IMR-90 (cell line): ENCODE results near the gene CARS2. TPM values are rescaled to one million over a fixed set of nuclear protein-coding genes. Genes with fewer than 3 reads are reported as not detected.

Experiments
- ATAC-seq: fragments of 200-7000 bp; cut with Tn5 transposase; 2 replicates; pipeline ENCODE4 v1.9.1; 2020; ENCODE audit warnings: low read depth, mild to moderate bottlenecking, moderate library complexity
- BruUV-seq: library from RNA; stranded (reverse); fragments of 400-500 nt; replicated peaks from 2 replicates; lab custom pipeline; 2021; lab: Mats Ljungman, UMichigan
- CTCF ChIA-PET: fragments of 300-600 bp; formaldehyde crosslinking; extraction: SDS; loops from one replicate; lab custom pipeline; 2021; ENCODE audit warnings: antibody characterized with exemption; lab: Yijun Ruan, JAX
- POLR2A ChIA-PET: fragments of 300-600 bp; sonication (Branson Sonifier 250); formaldehyde crosslinking; loops from one replicate; lab custom pipeline; 2022; ENCODE audit warnings: antibody characterized with exemption; ENCODE audit not compliant: unreplicated experiment; lab: Charles Lee
- DNase-seq: peaks from one replicate; pipeline ENCODE4 v3.0.0; 2013
- H2AFZ ChIP-seq: replicated peaks from 2 replicates; pipeline ENCODE3; 2013; ENCODE audit warnings: low read length, mild to moderate bottlenecking; ENCODE audit not compliant: poor library complexity
- H2AK5ac ChIP-seq: 2 replicates; pipeline ENCODE4 v1.6.1; 2013; ENCODE audit warnings: low read depth, low read length, inconsistent platforms
- H2AK9ac ChIP-seq: replicated peaks from 2 replicates; pipeline ENCODE3; 2013; ENCODE audit warnings: mild to moderate bottlenecking, low read depth, low read length, moderate library complexity; ENCODE audit not compliant: poor library complexity
- H2BK120ac ChIP-seq: 2 replicates; pipeline ENCODE4 v1.6.1; 2013; ENCODE audit warnings: low read depth, low read length, inconsistent platforms
- H2BK15ac ChIP-seq: 3 replicates; pipeline ENCODE4 v1.6.1; 2013; ENCODE audit warnings: low read depth, low read length, inconsistent platforms
- H2BK20ac ChIP-seq: 2 replicates; pipeline ENCODE4 v1.6.1; 2013; ENCODE audit warnings: low read depth, mild to moderate bottlenecking, inconsistent platforms, low read length, moderate library complexity
- H2BK5ac ChIP-seq: 2 replicates; pipeline ENCODE4 v1.6.1; 2013; ENCODE audit warnings: mild to moderate bottlenecking, low read depth, low read length, inconsistent platforms; ENCODE audit not compliant: poor library complexity, severe bottlenecking
- H3K14ac ChIP-seq: replicated peaks from 2 replicates; pipeline ENCODE4 v1.6.1; 2013; ENCODE audit warnings: low read depth, low read length, inconsistent platforms
- H3K18ac ChIP-seq: 2 replicates; pipeline ENCODE4 v1.6.1; 2013; ENCODE audit warnings: low read depth, low read length, control low read depth
- H3K23ac ChIP-seq: 2 replicates; pipeline ENCODE4 v1.6.1; 2013; ENCODE audit warnings: low read depth, low read length, inconsistent platforms
- H3K27ac ChIP-seq: 2 replicates; pipeline ENCODE4 v1.5.1; 2013; ENCODE audit warnings: mild to moderate bottlenecking, control low read depth, low read length; ENCODE audit not compliant: insufficient read depth
- H3K27me3 ChIP-seq: 2 replicates; pipeline ENCODE4 v1.6.1; 2013; ENCODE audit warnings: low read length; ENCODE audit not compliant: control insufficient read depth, insufficient read depth
- H3K36me3 ChIP-seq: 2 replicates; pipeline ENCODE4 v1.6.1; 2013; ENCODE audit warnings: low read length, mixed read lengths; ENCODE audit not compliant: control insufficient read depth, insufficient read depth
- H3K4ac ChIP-seq: 2 replicates; pipeline ENCODE4 v1.6.1; 2013; ENCODE audit warnings: low read depth, low read length, inconsistent platforms
- H3K4me1 ChIP-seq: 2 replicates; pipeline ENCODE4 v1.6.1; 2013; ENCODE audit warnings: low read length, mixed read lengths; ENCODE audit not compliant: control insufficient read depth, insufficient read depth
- H3K4me2 ChIP-seq: 2 replicates; pipeline ENCODE4 v1.6.1; 2013; ENCODE audit warnings: low read depth, mild to moderate bottlenecking, control low read depth, low read length, moderate library complexity
- H3K4me3 ChIP-seq: 2 replicates; pipeline ENCODE4 v1.5.1; 2013; ENCODE audit warnings: low read depth, mild to moderate bottlenecking, control low read depth, low read length, moderate library complexity; ENCODE audit not compliant: insufficient read depth
- H3K56ac ChIP-seq: 2 replicates; pipeline ENCODE4 v1.6.1; 2013; ENCODE audit warnings: low read length, inconsistent platforms; ENCODE audit not compliant: insufficient read depth; ENCODE audit errors: extremely low read depth
- H3K79me1 ChIP-seq, 2 experiments: 2 replicates each; pipeline ENCODE4 v1.6.1; 2013; ENCODE audit warnings: low read length in 2 of 2, inconsistent platforms in 1 of 2, low read depth in 1 of 2
- H3K9ac ChIP-seq: 2 replicates; pipeline ENCODE4 v1.6.1; 2013; ENCODE audit warnings: low read depth, low read length, control low read depth
- H3K9me1 ChIP-seq: 2 replicates; pipeline ENCODE4 v1.6.1; 2013; ENCODE audit warnings: low read length, inconsistent platforms; ENCODE audit not compliant: insufficient read depth
- H3K9me3 ChIP-seq: 2 replicates; pipeline ENCODE4 v1.6.1; 2013; ENCODE audit warnings: low read length; ENCODE audit not compliant: control insufficient read depth, insufficient read depth
- H4K20me1 ChIP-seq: 2 replicates; pipeline ENCODE4 v1.6.1; 2013; ENCODE audit warnings: low read length, inconsistent platforms; ENCODE audit not compliant: insufficient read depth
- H4K5ac ChIP-seq: 2 replicates; pipeline ENCODE4 v1.6.1; 2013; ENCODE audit warnings: mild to moderate bottlenecking, low read depth, low read length, control low read depth
- H4K8ac ChIP-seq, 2 experiments: 2 replicates each; pipeline ENCODE4 v1.6.1; 2013; ENCODE audit warnings: low read depth in 2 of 2, low read length in 2 of 2, control low read depth in 1 of 2, inconsistent platforms in 1 of 2
- H4K91ac ChIP-seq: 2 replicates; pipeline ENCODE4 v1.6.1; 2013; ENCODE audit warnings: low read depth, low read length, inconsistent platforms; ENCODE audit not compliant: insufficient read depth
- BHLHE40 ChIP-seq: fragments of 150-350 bp; IDR thresholded peaks from 2 replicates; pipeline ENCODE4 v1.6.1; 2016; ENCODE audit warnings: mild to moderate bottlenecking, low read depth, low read length
- CEBPB ChIP-seq: IDR thresholded peaks from 2 replicates; pipeline ENCODE4 v1.6.1; 2012; ENCODE audit warnings: low read depth, low read length, improper control_type of control experiment
- CTCF ChIP-seq: conservative IDR thresholded peaks from 2 replicates; pipeline ENCODE4 v1.5.1; 2012; ENCODE audit warnings: mild to moderate bottlenecking, low read depth, low read length, improper control_type of control experiment
- ELK1 ChIP-seq: fragments of 150-350 bp; IDR thresholded peaks from 2 replicates; pipeline ENCODE4 v1.6.1; 2016; ENCODE audit warnings: low read depth, mild to moderate bottlenecking, low read length, moderate library complexity, borderline replicate concordance
- FOS ChIP-seq: fragments of 150-350 bp; IDR thresholded peaks from 2 replicates; pipeline ENCODE4 v1.6.1; 2016; ENCODE audit warnings: low read depth, low read length
- MAFK ChIP-seq: IDR thresholded peaks from 2 replicates; pipeline ENCODE4 v1.6.1; 2012; ENCODE audit warnings: low read depth, low read length, improper control_type of control experiment
- POLR2A ChIP-seq: IDR thresholded peaks from 2 replicates; pipeline ENCODE4 v1.6.1; 2012; ENCODE audit warnings: mild to moderate bottlenecking, low read depth, low read length
- RAD21 ChIP-seq: IDR thresholded peaks from 2 replicates; pipeline ENCODE4 v1.6.1; 2012; ENCODE audit warnings: low read length, improper control_type of control experiment
- RFX5 ChIP-seq: IDR thresholded peaks from 2 replicates; pipeline ENCODE4 v1.8.0; 2012; ENCODE audit warnings: low read depth, mild to moderate bottlenecking, low read length, moderate library complexity
- WGBS, 2 experiments: methylation state at CpG; one replicate each; pipeline versions ENCODE4 v1.1.5 to v1.1.7; 2013; ENCODE audit warnings: missing lambda C conversion rate in 2 of 2; ENCODE audit not compliant: insufficient read length in 1 of 2; ENCODE audit errors: extremely low coverage in 2 of 2; 5-methylcytosine and 5-hydroxymethylcytosine counted together
- dilution Hi-C: fragments of 300-500 bp; cut with HindIII; formaldehyde crosslinking; loops from one replicate; pipeline ENCODE4 v1.14.3; 2018; ENCODE audit warnings: low sequenced_read_pairs; ENCODE audit not compliant: unreplicated experiment
- in situ Hi-C: fragments of 300-500 bp; cut with MboI; formaldehyde crosslinking; loops from 3 replicates; pipeline ENCODE4 v1.14.3; 2019; ENCODE audit warnings: low sequenced_read_pairs, inconsistent platforms, mixed read lengths
- intact Hi-C: fragments of 100-400 bp; cut with micrococcal nuclease; formaldehyde crosslinking; loops from 2 replicates; pipeline ENCODE4 v1.10.0; 2022
- polyA plus RNA-seq, 3 experiments: library from polyadenylated mRNA; depleted of rRNA; stranded (reverse); fragments of >200 nt; gene quantifications; 2 replicates each; pipeline ENCODE4 v1.2.3, GENCODE V29; 2012; ENCODE audit warnings: low replicate concordance in 1 of 3
- total RNA-seq: library from RNA; depleted of rRNA; stranded (reverse); fragments of >200 nt; gene quantifications from 2 replicates; pipeline ENCODE4 v1.2.3, GENCODE V29; 2012

The CARS2 gene
- total and polyA plus RNA-seq, 2 of the 4 experiments (the other 2 are of a cell fraction): 76.2 to 76.4 TPM

GRCh38 chr13:110648848-110649421, 57.0 kb downstream of the CARS2 start:
- Histone ChIP-seq H3K18ac (no peak overlapping the region), H3K27me3 (no peaks in the 10 kb centered on the region), H3K4ac (no peak overlapping the region), H3K9me3 (no peaks in the 10 kb centered on the region), H4K91ac (no peak overlapping the region), H2AK5ac (no peak overlapping the region), H3K4me3 (no peak overlapping the region), H3K14ac (no peak overlapping the region), H3K23ac (no peak overlapping the region), H3K4me2 (no peak overlapping the region), H3K4me1 (peaks cover 8% of the 10 kb centered on the region; the same call in 1 of the 2 replicates), H2AFZ (no peak overlapping the region), H2BK20ac (no peak overlapping the region), H3K9ac (no peak overlapping the region), H3K56ac (no peak overlapping the region), H2BK120ac (no peak overlapping the region), H4K20me1 (peaks cover 5% of the 10 kb centered on the region; the same call in 1 of the 2 replicates), H3K9me1 (peaks cover 2% of the 10 kb centered on the region; the same call in 1 of the 2 replicates), H2AK9ac (no peak overlapping the region), H3K79me1 (peaks cover 7 to 26% of the 10 kb centered on the region in 2 experiments; a peak in 3 of 4 replicates), H4K5ac (no peak overlapping the region), H4K8ac (no peak overlapping the region), H3K36me3 (peaks cover 32% of the 10 kb centered on the region), H2BK5ac (no peak overlapping the region), H2BK15ac (no peak overlapping the region), H3K27ac (no peak overlapping the region)
- ATAC-seq (no peak), DNase-seq (no peak)
- WGBS, 2 experiments: 86% methylated on average over 20 of the region's 35 CpGs; no CpG with 5 or more reads in 1 of the 2 experiments
- no peak for TF ChIP-seq RAD21
- TF ChIP-seq BHLHE40: no peak
- no peak for TF ChIP-seq MAFK
- no peak for TF ChIP-seq POLR2A
- TF ChIP-seq CTCF: no peak
- TF ChIP-seq ELK1: no peak
- TF ChIP-seq RFX5: no peak
- no peak for TF ChIP-seq FOS
- TF ChIP-seq CEBPB: no peak
- in situ Hi-C loops (no loop called here), dilution Hi-C loops (no loop called here), intact Hi-C loops (no loop called here)
- CTCF ChIA-PET: no interaction called here
- POLR2A ChIA-PET: no interaction called here
- no TSS peak for BruUV-seq
